Mononuclear cell (primary cell): ENCODE measurements around the gene FAM169A. TPM values are rescaled to one million over a fixed set of nuclear protein-coding genes. Genes with fewer than 3 reads are reported as not detected.
"Not testable (repeated sequence)": the region's sequence is repeated elsewhere in the genome, so short reads cannot be mapped to it uniquely, and the experiment has no call there.

ENCODE experiments used
- H3K27me3 ChIP-seq: 2 replicates; pipeline ENCODE4 v1.6.0; 2011; ENCODE audit warnings: low read length, control low read depth; ENCODE audit not compliant: insufficient read depth
- H3K4me1 ChIP-seq: 2 replicates; pipeline ENCODE4 v1.5.1; 2011; ENCODE audit warnings: mild to moderate bottlenecking, low read length, control low read depth; ENCODE audit not compliant: insufficient read depth
- H3K4me3 ChIP-seq: 2 replicates; pipeline ENCODE4 v1.5.1; 2011; ENCODE audit warnings: mild to moderate bottlenecking, low read length, moderate library complexity
- H3K9me3 ChIP-seq: 2 replicates; pipeline ENCODE4 v1.5.1; 2011; ENCODE audit warnings: low read depth, mild to moderate bottlenecking, control low read depth, low read length
- total RNA-seq: library from RNA; depleted of rRNA; stranded (reverse); fragments of >200 nt; gene quantifications from one replicate; pipeline ENCODE4 v1.2.3, GENCODE V29; 2012

The FAM169A gene, protein sequence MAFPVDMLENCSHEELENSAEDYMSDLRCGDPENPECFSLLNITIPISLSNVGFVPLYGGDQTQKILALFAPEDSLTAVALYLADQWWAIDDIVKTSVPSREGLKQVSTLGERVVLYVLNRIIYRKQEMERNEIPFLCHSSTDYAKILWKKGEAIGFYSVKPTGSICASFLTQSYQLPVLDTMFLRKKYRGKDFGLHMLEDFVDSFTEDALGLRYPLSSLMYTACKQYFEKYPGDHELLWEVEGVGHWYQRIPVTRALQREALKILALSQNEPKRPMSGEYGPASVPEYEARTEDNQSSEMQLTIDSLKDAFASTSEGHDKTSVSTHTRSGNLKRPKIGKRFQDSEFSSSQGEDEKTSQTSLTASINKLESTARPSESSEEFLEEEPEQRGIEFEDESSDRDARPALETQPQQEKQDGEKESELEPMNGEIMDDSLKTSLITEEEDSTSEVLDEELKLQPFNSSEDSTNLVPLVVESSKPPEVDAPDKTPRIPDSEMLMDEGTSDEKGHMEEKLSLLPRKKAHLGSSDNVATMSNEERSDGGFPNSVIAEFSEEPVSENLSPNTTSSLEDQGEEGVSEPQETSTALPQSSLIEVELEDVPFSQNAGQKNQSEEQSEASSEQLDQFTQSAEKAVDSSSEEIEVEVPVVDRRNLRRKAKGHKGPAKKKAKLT
- 29.3 TPM for total RNA-seq

DNA sequence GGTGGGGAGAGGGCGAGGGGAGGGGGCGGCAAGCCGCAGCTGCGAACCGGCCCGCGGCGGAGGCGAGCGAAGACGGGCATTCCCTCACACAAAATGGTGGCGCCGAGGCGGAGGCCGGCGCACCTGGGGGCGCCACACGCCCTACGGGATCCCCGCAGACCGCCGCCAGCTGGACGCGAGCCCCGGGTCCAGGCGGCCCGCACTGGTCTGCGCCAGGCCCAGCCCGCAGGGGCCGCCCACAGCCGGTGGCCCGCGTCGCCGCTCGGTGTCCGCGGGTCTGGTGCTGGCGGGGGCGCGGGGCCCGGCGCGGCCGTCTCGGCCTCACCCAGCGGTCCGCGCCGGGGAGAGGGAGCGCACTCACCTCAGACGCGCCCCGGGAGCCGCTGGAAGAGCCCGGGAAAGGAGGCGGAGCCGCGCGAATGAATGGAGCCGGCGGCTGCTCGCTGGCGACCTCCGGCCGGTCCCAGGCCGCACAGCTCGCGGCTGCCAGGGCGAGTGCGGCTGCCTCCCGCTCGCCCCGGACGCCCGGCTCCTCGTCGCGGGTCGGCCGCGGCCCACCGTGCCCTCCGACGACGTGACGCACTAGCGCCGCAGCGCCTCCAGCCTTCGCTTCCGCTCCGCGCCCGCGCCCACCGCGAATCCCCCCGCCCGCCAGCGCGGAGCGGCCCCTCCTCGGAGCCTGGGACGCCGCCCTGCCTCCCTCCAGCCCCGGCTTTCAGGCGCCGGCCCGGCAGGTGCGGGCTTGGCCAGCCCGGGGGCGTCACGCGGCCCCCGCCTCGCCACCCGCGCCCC is at the start of gene FAM169A:
TSS of gene FAM169A (minus strand) at position 584 of the 792 bp plus-strand sequence. CDS start 24,711 bp downstream, outside the sequence.
- peak within 1 kb of the TSS; percentile 55 for H3K4me3 ChIP-seq
- peaks cover 23% of the 10 kb centered on the region for H3K27me3 ChIP-seq
- H3K9me3 ChIP-seq: no peaks in the 10 kb centered on the region
- peaks cover 14% of the 10 kb centered on the region for H3K4me1 ChIP-seq

GRCh38 chr5:74915488-74915887 is 49.3 kb upstream of the FAM169A start:
- no peaks in the 10 kb centered on the region for H3K4me1 ChIP-seq

DNA sequence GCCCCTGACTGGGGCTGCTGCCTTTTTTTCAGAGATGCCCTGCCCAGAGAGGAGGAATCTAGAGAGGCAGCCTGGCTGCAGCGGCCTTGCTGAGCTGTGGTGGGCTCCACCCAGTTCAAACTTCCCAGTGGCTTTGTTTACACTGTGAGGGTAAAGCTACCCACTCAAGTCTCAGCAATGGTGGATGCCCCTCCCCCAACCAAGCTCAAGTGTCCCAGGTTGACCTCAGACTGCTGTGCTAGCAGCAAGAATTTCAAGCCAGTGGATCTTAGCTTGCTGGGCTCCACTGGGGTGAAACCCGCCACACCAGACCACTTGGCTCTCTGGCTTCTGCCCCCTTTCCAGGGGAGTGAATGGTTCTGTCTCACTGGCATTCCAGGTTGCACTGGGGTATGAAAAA is 45.2 kb upstream of the FAM169A start:
- not testable (repeated sequence) for H3K4me1 ChIP-seq, H3K9me3 ChIP-seq, H3K4me3 ChIP-seq, H3K27me3 ChIP-seq

More at GRCh38 chr5:74915488-74915887, 49.3 kb upstream of the FAM169A start:
- no peaks in the 10 kb centered on the region for H3K9me3 ChIP-seq
- no peak overlapping the region for H3K4me3 ChIP-seq
- H3K27me3 ChIP-seq: peaks cover 3% of the 10 kb centered on the region

DNA sequence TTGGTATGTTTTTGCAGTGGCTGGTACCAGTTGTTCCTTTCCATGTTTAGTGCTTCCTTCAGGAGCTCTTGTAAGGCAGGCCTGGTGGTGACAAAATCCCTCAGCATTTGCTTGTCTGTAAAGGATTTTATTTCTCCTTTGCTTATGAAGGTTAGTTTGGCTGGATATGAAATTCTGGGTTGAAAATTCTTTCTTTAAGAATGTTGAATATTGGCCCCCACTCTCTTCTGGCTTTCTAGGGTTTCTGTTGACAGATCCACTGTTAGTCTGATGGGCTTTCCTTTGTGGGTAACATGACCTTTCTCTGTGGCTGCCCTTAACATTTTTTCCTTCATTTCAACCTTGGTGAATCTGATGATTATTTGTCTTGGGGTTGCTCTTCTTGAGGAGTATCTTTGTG is 43.7 kb upstream of the FAM169A start:
- H3K4me1 ChIP-seq, H3K27me3 ChIP-seq, H3K9me3 ChIP-seq, H3K4me3 ChIP-seq: not testable (repeated sequence)

GRCh38 chr5:74908237-74908636 is 42.0 kb upstream of the FAM169A start:
- not testable (repeated sequence) for H3K9me3 ChIP-seq, H3K27me3 ChIP-seq, H3K4me1 ChIP-seq, H3K4me3 ChIP-seq

DNA sequence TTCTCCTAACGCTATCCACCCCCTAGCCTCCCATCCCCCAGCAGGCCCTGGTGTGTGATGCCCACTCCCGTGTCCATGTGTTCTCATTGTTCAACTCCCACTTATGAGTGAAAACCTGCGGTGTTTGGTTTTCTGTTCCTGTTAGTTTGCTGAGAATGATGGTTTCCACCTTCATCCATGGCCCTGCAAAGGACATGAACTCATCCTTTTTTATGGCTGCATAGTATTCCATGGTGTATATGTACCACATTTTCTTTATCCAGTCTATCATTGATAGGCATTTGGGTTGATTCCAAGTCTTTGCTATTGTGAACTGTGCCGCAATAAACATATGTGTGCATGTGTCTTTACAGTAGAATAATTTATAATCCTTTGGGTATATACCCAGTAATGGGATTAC is 38.5 kb upstream of the FAM169A start:
- not testable (repeated sequence) for H3K4me3 ChIP-seq, H3K27me3 ChIP-seq, H3K9me3 ChIP-seq, H3K4me1 ChIP-seq

- Histone ChIP-seq H3K27me3 (no peaks in the 10 kb centered on the region), H3K4me3 (no peak overlapping the region), H3K4me1 (no peaks in the 10 kb centered on the region), H3K9me3 (no peaks in the 10 kb centered on the region)
These were observed 37.1 kb upstream of the FAM169A start for GRCh38 chr5:74903165-74903787.

GRCh38 chr5:74897049-74897448 is 30.9 kb upstream of the FAM169A start:
- H3K4me3 ChIP-seq: no peak overlapping the region
- no peaks in the 10 kb centered on the region for H3K4me1 ChIP-seq
- H3K9me3 ChIP-seq: no peaks in the 10 kb centered on the region
- H3K27me3 ChIP-seq: no peaks in the 10 kb centered on the region

GRCh38 chr5:74895906-74896305 is 29.7 kb upstream of the FAM169A start:
- Histone ChIP-seq H3K4me1 (no peaks in the 10 kb centered on the region), H3K27me3 (no peaks in the 10 kb centered on the region), H3K9me3 (no peaks in the 10 kb centered on the region), H3K4me3 (no peak overlapping the region)

- no peaks in the 10 kb centered on the region for H3K9me3 ChIP-seq
- H3K27me3 ChIP-seq: no peaks in the 10 kb centered on the region
- no peaks in the 10 kb centered on the region for H3K4me1 ChIP-seq
- H3K4me3 ChIP-seq: no peak overlapping the region
These were observed 28.2 kb upstream of the FAM169A start for GRCh38 chr5:74894351-74894750.

DNA sequence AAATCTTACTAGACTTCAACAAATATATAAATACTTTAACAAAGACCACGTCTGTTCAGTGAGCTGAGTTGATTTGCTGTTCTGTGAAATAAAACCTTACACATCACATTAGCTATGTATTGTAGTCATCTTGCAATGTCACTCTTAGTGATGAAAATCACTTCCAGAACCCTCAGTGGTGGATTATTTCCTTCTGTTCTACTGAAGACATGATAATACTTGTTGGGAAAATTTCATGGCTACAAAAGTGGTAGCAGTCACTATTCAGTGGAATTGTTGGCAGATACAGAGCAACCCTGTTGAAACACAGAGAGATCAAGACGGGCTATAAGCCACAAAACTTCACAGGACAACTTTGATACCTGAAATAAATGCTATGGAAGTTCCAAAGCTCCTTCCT is 26.7 kb upstream of the FAM169A start:
- no peaks in the 10 kb centered on the region for H3K27me3 ChIP-seq
- no peak overlapping the region for H3K4me3 ChIP-seq
- H3K9me3 ChIP-seq: no peaks in the 10 kb centered on the region
- H3K4me1 ChIP-seq: no peaks in the 10 kb centered on the region

DNA sequence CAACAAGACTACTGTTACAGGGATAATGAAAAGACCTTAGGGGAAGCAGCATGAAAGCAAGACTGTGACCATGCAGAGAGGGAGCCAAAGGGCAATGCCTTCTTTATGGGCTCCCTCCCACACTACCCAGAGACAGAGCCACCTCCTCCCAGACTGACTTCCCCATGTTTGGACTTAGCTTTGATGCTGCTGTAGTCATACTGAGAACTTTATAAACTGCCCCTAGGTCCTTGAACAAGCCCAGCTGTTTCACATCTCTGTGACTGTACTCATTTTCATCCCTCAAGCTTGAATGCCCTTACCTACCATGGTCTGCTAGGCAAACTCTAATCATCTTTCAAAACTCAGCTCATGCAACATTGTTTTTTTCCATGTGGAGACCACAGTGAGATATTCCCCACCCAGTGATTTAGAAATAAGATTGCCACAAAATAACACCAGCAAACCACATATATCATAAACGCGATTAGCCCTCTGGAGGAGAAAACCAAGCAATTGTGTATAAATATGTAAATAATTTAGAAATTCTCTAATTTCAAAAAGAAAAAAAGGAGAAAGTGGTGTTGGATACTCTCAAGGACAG is 23.4 kb upstream of the FAM169A start:
- Histone ChIP-seq H3K27me3 (no peaks in the 10 kb centered on the region), H3K4me3 (no peak overlapping the region), H3K4me1 (no peaks in the 10 kb centered on the region), H3K9me3 (no peaks in the 10 kb centered on the region)

DNA sequence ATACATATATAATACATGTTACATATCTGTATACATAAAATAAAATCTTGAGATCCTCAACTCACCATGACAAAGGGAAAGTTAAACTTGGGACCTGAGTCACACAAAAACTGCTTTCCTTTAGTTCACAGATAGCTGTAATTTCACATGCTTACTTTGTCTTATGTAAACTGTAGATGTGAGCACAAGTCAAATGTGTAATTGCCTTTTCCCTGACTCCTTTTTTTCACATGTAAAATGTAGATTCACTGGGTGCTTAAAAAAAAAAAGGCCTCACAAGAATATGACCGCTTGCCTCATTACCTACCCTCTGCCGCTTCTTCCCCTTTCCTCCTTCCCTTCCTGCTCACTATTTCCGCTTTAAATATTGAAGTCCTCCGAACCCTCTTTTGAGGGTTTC is 21.9 kb upstream of the FAM169A start:
- no peaks in the 10 kb centered on the region for H3K27me3 ChIP-seq
- H3K9me3 ChIP-seq: no peaks in the 10 kb centered on the region
- no peaks in the 10 kb centered on the region for H3K4me1 ChIP-seq
- no peak overlapping the region for H3K4me3 ChIP-seq

- H3K27me3 ChIP-seq: no peaks in the 10 kb centered on the region
- no peaks in the 10 kb centered on the region for H3K9me3 ChIP-seq
- no peaks in the 10 kb centered on the region for H3K4me1 ChIP-seq
- no peak overlapping the region for H3K4me3 ChIP-seq
These were observed 19.0 kb upstream of the FAM169A start for GRCh38 chr5:74885170-74885569.
